ENCODE results near the gene UAP1L1.
"Not testable (repeated sequence)": the region's sequence is repeated elsewhere in the genome, so short reads cannot be mapped to it uniquely, and the experiment has no call there.

Gene UAP1L1

DNA sequence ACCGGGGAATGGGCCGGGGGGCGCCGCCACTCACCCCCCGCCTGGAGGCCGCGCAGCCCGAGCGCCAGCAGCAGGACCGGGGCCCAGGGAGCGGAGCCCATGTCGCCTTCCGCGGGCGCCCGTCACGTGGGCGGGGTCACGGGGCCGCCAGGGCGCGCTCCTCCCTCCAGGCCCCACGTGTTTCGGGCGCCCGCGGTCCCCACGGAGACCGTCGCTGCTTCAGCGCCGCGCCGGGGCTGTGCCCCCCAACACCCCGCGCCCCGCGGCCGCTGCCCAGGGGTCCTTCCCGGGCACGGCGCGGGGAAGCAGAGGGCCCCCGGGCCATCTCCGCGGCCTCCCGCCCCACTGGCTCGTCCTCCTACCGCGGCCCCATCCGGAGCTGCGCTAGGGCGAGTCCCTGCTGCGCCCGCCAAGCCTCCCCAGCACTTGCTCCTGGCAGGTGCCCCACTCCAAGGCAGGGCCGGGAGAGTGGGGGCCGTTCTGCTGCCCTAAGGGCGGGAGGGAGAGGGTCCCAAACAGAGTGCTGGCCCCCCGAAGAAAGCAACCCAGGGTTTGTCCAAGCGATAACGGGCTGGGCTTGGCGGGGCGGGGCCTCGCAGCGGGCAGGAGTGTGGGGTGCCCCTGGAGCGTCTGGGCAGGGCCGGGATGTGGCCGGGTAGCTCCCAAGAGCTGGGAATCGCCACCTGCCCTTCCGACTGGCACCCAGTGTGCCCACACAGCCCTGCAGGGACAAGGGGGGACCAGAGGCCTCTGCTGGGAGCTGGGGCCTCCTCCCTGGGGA lies 37.5 kb downstream of the UAP1L1 start, which contains the start of gene DPP7:
Gene DPP7, minus strand, starts transcription at position 121 of the 781 bp plus-strand sequence. Its CDS starts 20 bp downstream, at position 101.
- DNase-seq (ENCODE audit: low read depth) = peak; percentile 33

GRCh38 chr9:137115394-137116026 lies 38.2 kb downstream of the UAP1L1 start:
- no peak for DNase-seq (ENCODE audit: low read depth)

DNA sequence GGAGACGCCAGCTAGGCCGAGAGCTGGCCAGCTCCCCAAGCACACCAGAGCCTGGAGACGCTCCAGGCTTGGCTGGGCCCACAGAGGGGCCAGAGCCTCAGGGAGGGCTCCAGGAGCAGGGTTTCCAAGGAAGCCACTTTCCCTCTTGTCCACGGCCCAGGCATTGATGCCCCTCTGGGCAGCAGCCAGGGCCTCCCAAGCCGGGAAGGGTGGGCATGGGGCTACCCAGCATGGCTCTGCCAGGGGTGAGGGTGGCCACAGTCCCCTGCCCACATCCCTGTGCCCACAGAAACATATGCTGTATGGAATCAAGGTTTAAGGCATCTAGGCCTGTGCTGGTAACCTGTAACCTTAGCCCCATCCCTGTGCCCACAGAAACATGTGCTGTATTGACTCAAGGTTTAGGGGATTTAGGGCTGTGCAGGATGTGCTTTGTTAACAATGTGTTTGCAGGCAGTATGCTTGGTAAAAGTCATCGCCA lies 38.8 kb downstream of the UAP1L1 start:
- no peak for DNase-seq (ENCODE audit: low read depth)

DNA sequence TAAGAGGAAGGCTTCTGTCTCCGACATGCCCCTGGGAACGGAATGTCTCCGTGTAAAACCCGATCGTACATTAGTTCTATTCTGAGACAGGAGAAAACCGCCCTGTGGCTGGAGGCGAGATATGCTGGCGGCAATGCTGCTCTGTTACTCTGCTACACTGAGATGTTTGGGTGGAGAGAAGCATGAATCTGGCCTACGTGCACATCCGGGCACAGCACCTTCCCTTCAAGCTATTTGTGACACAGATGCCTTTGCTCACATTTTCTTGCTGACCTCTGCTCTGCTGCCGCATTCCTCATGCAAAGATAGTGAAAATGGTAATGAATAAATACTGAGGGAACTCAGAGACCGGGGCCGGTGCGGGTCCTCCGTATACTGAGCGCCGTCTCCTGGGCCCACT lies 39.4 kb downstream of the UAP1L1 start:
- DNase-seq (ENCODE audit: low read depth) = no peak

- DNase-seq (ENCODE audit: low read depth) = no peak
Measured at GRCh38 chr9:137117269-137117731, 40.0 kb downstream of the UAP1L1 start.

GRCh38 chr9:137118092-137118603 lies 40.8 kb downstream of the UAP1L1 start:
- not testable (repeated sequence) for DNase-seq (ENCODE audit: low read depth)

DNA sequence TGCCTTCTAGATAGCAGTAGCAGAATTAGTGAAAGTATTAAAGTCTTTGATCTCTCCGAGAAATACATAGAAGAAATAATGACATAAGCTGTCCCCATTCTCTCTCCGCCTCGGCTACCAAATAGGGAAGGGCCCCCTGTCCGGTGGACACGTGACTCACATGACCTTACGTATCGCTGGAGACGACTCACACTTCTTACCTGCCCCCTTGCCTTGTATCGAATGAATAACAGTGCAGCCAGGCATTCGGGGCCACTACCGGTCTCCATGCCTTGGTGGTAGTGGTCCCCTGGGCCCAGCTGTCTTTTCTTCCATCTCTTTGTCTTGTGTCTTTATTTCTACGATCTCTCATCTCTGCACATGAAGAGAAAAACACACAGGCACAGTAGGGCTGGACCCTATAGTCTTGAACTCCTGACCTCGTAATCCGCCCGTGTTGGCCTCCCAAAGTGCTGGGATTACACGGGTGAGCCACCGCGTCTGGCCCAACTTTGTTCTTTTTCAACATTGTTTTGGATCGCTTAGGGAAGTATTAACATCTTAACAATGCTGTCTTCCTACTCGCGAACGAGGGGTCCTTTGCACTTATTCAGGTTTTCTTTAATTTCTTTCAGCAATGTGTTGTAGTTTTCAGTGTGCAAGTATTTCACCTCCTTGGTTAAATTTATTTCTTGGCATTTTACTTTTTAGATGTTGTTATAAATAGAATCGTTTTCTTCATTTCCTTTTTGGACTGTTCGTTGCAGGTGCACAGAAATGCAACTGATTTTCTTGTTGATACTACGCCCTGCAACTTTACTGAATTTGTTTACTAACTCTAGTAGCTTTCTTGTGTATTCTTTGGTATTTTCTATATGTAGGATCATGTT lies 44.8 kb downstream of the UAP1L1 start:
- DNase-seq (ENCODE audit: low read depth) = not testable (repeated sequence)

DNA sequence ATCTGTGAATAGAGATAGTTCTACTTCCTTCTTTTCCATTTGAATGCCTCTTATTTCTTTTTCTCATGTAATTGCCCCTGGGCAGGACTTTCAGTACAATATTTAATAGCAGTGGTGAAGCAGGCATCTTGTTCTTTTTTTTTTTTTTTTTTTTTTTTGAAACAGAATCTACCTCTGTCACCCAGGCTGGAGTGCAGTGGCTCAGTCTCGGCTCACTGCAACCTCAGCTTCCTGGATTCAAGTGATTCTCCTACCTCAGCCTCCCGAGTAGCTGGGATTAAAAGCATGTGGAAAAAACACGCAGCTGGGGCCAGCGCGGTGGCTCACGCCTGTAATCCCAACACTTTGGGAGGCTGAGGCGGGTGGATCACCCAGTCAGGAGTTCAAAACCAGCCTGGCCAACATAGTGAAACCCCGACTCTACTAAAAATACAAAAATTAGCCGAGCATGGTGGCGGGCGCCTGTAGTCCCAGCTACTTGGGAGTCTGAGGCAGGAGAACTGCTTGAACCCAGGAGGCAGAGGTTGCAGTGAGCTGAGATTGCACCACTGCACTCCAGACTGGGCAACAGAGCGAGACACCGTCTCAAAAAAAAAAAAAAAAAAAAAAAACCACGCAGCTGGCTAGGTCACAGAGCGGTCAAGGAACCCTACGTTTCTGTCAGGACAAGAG lies 45.6 kb downstream of the UAP1L1 start:
- not testable (repeated sequence) for DNase-seq (ENCODE audit: low read depth)

DNA sequence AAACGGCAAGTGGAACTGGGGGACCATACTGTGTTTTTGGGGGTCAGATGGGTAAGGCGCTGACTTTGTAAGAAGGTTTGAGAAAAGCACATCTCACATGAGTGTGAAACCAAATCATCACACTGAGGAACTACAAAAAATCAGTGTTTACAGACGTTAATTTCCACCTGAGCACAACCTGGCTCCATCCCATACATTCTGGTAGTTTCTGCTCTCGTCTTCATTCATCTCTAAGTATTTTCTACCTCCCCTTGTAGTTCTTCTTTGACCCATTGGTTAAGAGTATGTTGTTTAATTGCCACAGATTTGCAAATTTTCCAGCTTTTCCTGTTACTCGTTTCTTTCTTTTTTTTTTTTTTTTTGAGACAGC lies 46.1 kb downstream of the UAP1L1 start:
- DNase-seq (ENCODE audit: low read depth) = no peak

GRCh38 chr9:137123952-137124462 lies 46.7 kb downstream of the UAP1L1 start:
- DNase-seq (ENCODE audit: low read depth) = not testable (repeated sequence)

DNA sequence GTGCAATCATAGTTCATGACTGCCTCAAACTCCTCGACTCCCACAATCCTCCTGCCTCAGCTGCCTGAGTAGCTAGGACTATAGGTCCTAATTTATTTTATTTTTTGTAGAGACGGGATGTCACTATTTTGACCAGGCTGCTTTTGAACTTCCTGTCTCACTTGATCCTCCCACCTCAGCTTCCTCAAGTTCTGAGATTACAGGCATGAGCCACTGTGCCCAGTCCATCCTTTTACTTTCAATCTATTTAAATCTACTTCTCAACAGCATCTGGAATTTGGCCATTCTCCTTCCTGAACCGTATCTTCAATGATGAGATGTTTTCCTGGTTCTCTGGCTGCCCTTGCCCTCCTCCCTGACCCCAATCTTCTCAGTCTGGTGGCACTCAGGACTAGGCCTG lies 49.5 kb downstream of the UAP1L1 start:
- DNase-seq (ENCODE audit: low read depth) = no peak

GRCh38 chr9:137127301-137128157 lies 50.2 kb downstream of the UAP1L1 start:
- no peak for DNase-seq (ENCODE audit: low read depth)

- no peak for DNase-seq (ENCODE audit: low read depth)
Measured at GRCh38 chr9:137128158-137128861, 51.0 kb downstream of the UAP1L1 start.

DNA sequence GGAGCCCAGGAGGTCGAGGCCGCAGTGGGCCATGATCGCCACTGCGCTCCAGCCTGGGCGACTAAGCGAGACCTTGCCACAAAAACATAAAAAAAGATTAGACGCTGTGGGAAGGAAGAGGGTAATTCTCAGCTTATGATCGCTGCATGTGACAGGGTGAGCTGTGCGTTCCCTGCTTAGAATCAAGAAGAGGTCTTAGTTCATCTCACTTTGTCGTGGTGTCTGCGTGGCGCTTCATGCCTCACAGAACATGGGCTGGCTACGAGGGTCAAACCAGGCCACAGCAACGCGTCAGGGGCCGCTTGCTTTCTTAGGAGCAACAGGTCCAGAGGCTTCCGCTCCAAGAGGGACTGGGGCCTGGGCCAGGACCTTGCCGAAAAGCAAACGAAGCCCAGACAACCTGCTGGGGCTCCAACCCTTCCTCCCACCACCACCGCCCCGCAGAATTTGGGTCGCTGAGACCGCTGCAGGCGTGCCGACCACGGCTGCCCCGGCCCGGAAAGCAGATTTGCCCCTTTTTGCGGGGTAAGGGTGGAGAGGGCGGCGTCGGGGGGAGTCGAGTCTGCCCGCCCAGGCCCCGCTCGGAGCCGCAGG lies 51.6 kb downstream of the UAP1L1 start:
- DNase-seq (ENCODE audit: low read depth) = no peak

- peak; percentile 82 for DNase-seq (ENCODE audit: low read depth)
Measured at GRCh38 chr9:137129456-137130175, 52.3 kb downstream of the UAP1L1 start.

GRCh38 chr9:137130176-137130755 lies 52.9 kb downstream of the UAP1L1 start:
- no peak for DNase-seq (ENCODE audit: low read depth)

Measured in stromal cell of bone marrow (primary cell).